Hepatic stellate cell (primary cell): Measurements from ENCODE around the gene BACE2.
"Not testable (repeated sequence)": the region's sequence is repeated elsewhere in the genome, so short reads cannot be mapped to it uniquely, and the experiment has no call there.

Experiments
- DNase-seq: peaks from one replicate; pipeline ENCODE4 v3.0.0; 2011; ENCODE audit warnings: low spot score

Gene BACE2

GRCh38 chr21:41240040-41240439 is 72.1 kb downstream of the BACE2 start:
- no peak for DNase-seq

- no peak for DNase-seq
Measured at GRCh38 chr21:41241341-41241740, 73.4 kb downstream of the BACE2 start.

DNA sequence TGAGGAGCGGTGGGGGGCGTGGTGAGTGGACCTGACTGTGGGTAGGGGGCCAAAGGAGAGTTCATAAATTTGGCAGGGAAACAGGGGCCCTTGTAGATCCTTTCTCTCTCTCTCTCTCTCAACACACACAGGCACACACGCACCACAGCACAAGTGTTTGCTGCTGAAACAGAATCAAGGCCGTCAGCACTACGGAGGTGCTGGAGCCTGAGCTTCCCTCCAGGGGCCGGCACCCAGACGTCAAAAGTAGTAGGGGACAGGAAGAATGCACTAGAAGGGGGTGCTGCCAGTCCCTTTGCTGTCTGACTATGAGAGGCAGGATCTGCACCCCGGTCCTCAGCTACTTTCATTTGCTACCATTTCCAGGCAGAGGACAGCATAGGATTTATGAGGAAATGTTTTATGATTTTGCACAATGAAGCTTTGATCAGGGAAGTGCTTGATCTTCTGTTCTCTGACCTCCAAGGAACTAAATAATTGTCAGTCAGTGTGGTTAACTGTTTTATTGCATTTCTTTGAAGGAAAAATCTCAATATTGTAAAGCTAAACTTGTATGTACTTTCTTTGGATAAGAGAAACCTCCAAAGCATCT is 74.4 kb downstream of the BACE2 start:
- DNase-seq: no peak

DNA sequence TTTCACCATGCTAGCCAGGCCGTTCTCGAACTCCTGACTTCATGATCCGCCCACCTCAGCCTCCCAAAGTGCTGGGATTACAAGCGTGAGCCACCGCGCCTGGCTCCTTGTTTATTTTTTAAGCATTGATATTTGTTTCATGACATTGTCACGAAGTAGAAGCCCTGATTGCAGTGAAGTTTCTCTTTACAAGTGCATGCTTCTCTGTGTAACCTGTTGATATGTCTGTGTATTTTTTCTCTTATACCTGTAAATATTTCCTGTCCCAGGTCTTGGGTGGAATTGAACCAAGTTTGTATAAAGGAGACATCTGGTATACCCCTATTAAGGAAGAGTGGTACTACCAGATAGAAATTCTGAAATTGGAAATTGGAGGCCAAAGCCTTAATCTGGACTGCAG is 75.1 kb downstream of the BACE2 start:
- no peak for DNase-seq

- DNase-seq: not testable (repeated sequence)
Measured at GRCh38 chr21:41244266-41244880, 76.4 kb downstream of the BACE2 start.

DNA sequence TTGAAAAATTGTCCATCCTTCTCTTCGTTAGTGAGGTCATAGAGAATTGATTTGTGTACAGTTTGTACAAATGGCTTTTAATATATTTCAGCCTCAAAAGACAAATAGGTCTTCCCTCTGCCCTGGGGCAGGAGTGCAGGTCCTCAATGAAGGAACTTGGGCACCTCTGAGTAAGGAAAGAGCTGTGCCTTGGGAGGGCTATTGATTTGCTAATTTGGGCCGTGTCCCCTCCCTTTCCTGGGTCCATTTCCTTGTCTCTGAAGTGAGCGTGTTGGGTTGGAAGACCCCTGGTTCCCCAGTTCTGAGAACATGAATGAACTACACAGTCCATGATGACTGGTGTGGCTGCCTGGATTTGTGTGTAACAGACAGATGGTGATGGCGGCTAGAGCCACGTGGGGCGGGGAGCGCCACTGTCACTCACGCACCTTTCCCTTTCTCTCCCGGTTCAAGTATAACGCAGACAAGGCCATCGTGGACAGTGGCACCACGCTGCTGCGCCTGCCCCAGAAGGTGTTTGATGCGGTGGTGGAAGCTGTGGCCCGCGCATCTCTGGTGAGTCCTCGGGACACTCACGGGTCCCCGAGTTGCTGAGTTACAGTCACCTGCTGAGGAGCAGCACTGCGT is 77.7 kb downstream of the BACE2 start:
- DNase-seq: no peak

DNA sequence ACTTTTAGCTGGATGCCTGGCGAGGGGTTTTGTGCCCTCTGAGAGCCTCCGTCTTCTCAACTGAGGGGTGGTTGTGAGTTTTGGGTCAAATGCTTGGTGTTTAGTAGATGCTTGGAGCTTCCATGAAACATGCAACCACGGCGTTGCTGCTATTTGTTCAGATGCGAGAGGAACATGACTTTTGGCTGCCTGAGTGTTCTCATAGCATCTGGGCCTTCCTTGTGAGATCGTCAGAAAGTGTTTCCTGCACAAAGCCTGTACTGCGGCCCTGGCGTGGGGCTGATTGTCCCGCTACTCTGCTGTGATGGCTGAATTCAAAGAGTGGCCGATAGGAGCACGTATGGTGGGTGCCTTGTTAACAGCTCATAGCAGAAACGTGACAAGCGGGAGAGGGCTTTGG is 78.8 kb downstream of the BACE2 start:
- no peak for DNase-seq

DNA sequence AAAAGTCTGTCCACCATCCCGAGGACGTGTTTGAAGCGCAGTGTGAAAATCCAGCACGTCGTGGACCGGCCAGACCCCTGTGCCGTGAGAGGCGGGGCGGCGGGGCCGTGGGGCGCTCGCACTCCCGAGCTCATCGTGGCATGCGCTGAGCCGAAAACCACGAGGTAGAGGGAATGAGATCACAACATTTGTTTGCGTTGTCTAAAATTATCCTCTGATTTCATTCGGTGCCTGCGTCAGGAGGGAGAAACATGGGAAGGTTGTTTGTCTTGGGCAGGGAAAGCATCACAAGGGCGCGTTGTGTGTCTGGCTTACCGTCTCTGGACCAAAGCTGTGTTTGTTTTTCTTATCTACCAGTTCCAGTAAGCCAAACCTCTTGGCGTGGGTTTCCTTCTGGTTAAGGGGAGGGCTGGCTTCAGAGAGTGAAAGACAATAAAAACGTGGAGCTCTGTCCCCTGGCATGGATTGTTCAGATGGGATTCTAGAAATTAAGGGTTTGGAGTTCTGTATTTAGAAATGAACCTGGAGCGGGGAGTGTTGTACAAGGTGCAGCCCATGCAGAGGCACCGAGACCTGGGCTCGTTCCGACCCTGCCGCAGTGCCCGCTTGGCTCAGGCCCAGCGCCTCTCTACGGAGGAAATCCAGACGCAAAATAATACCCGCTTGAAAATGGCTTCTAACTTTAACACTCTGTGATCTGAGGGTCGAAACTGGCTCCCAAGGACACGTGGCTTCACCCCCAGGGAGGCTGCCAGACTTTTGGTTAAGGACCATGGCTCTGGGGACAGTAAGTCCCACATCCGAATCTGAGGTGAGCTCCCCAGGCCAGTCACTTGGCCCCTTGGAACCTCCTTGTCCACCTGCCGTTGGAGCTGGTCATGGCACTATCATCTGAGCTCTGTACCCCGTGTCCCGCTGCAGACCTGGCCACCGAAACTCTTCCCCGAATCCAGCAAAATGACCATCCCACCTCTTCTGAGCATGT is 79.9 kb downstream of the BACE2 start:
- DNase-seq: no peak

DNA sequence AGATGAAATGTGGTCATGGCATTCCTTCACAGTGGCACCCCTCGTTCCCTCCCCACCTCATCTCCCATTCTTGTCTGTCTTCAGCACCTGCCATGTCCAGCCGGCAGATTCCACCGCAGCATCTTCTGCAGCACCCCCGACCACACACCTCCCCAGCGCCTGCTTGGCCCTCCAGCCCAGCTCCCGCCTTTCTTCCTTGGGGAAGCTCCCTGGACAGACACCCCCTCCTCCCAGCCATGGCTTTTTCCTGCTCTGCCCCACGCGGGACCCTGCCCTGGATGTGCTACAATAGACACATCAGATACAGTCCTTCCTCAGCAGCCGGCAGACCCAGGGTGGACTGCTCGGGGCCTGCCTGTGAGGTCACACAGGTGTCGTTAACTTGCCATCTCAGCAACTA is 81.5 kb downstream of the BACE2 start:
- no peak for DNase-seq

DNA sequence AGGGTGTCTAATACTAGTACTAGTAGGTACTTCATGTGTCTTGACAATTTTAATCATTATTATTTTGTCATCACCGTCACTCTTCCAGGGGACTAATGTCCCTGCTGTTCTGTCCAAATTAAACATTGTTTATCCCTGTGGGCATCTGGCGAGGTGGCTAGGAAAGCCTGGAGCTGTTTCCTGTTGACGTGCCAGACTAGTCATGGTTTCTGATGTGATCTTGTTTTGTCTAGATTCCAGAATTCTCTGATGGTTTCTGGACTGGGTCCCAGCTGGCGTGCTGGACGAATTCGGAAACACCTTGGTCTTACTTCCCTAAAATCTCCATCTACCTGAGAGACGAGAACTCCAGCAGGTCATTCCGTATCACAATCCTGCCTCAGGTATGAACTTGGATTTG is 82.6 kb downstream of the BACE2 start:
- DNase-seq: no peak

DNA sequence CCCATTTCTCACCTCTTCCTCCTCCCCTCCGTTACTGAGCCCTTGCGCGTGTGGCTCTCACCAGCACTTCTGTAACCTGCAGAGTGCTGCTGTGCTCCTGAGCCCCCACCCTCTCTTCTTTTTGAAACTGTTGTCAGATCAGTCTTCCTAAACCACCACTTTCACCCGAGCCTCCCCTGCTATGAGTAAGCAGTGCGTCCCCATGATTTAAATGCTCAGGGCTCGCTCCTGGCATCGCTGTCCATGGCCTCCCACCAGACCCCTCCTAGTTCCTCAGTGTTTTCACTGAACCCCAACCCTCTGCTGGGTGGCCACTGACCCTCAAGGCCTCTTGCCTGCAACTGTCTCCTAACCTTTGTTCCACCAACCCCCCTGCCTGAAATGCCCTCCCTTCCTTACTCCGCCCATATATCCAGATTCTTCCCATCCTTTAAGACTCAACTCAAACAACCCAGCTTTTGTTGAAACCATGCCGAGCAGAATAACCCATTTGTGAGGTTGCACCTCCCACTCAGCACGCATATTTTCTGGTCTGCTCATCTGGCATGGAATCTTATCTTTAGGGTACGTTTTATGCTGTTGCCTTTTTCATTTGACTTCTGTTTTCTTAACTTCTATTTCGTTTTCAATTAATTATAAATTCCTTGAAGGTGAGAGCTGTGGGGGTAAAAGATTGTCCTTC is 84.1 kb downstream of the BACE2 start:
- no peak for DNase-seq

GRCh38 chr21:41254090-41254700 is 86.2 kb downstream of the BACE2 start:
- no peak for DNase-seq

DNA sequence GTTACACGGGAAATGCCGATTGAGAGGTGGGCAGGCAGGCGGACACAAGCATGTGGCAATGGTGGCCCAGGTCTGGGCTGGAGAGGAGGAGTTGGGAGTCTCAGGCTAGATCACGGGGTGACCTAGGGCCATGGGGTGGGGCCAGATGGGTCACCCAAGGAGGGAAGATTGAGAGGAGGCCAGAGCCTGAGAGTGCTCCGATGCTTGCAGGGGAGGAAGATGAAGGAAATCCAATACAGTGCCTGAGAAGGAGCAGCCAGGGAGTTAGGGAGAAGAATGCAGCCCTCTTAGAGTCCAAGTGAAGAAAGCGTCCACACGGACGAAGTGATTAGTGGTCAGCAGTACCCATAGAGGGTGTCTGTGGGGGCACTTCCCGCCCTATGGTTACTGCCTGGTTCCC is 87.2 kb downstream of the BACE2 start:
- DNase-seq: no peak

GRCh38 chr21:41256231-41256630 is 88.3 kb downstream of the BACE2 start:
- DNase-seq: not testable (repeated sequence)

GRCh38 chr21:41256771-41257702 is 89.1 kb downstream of the BACE2 start:
- DNase-seq: no peak

GRCh38 chr21:41258617-41259016 is 90.7 kb downstream of the BACE2 start:
- DNase-seq: no peak

GRCh38 chr21:41260428-41260827 is 92.5 kb downstream of the BACE2 start:
- no peak for DNase-seq

- no peak for DNase-seq
Measured at GRCh38 chr21:41267346-41267745, 99.4 kb downstream of the BACE2 start.

GRCh38 chr21:41269535-41269934 is 101.6 kb downstream of the BACE2 start:
- DNase-seq: no peak

GRCh38 chr21:41277196-41277595 is 109.2 kb downstream of the BACE2 start:
- DNase-seq: no peak
